ENCODE measurements around the gene CDC42BPA. TPM values are rescaled to one million over a fixed set of nuclear protein-coding genes. Genes with fewer than 3 reads are reported as not detected.

The CDC42BPA gene
- total and polyA plus RNA-seq, 2 of the 8 experiments (the other 6 are each of a cell fraction or from before 2014, with no cell fraction given) = 7.1 to 28.5 TPM

DNA sequence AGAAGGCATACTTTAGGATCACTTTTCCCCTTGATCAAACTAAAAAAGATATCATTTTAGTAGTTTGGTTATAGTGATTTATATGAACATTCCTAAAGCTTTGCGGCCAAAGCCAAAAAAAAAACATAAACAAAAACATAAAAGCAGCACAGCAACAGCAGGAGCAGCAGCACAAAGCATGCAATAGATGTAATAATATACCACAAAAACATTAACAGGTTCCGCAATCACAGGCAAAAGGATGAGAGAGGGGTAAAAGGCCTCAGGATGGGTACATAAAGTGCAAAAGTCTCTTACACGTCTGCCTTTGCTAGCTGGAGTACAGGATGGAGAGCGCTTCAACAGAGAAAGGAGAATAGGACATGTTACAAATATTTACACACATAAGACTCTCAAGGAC, 259.2 kb downstream of the CDC42BPA start:
- TF ChIP-seq RBBP5 (IDR thresholded peaks at IDR 0.05; ENCODE audit: borderline replicate concordance, low read depth, low read length) = no peak
- TF ChIP-seq EZH2 (IDR thresholded peaks at IDR 0.05; ENCODE audit: low read depth, low read length, severe bottlenecking) = no peak
- no peak for TF ChIP-seq TAF1 (IDR thresholded peaks at IDR 0.05; ENCODE audit: low read depth, low read length)
- no peak for TF ChIP-seq BRCA1 (IDR thresholded peaks at IDR 0.05; ENCODE audit: low read depth, low read length)
- TF ChIP-seq, protein P1, sequence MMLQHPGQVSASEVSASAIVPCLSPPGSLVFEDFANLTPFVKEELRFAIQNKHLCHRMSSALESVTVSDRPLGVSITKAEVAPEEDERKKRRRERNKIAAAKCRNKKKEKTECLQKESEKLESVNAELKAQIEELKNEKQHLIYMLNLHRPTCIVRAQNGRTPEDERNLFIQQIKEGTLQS (IDR thresholded peaks at IDR 0.05; ENCODE audit: insufficient read depth, low read depth, low read length) = no peak
- TF ChIP-seq MAFK (IDR thresholded peaks at IDR 0.05; ENCODE audit: low read depth, low read length) = no peak
- Histone ChIP-seq H4K91ac (replicated peaks; ENCODE audit: insufficient read length, low read length) (no peak overlapping the region), H3K23ac (ENCODE audit: insufficient read length) (no peak overlapping the region), H4K5ac (ENCODE audit: insufficient read length, low read depth, low read length) (no peak overlapping the region), H3K4me3 (ENCODE audit: extremely low read depth in 1 of 4, insufficient read depth in 2 of 4, low read depth in 3 of 4, low read length in 4 of 4) (no peak overlapping the region), H4K8ac (ENCODE audit: extremely low read depth, insufficient read depth, low read length) (no peak overlapping the region), H2BK20ac (ENCODE audit: low read length) (no peak overlapping the region), H2AFZ (ENCODE audit: low read length) (no peak overlapping the region), H3K9ac (replicated peaks in 1 of 4; ENCODE audit: extremely low read depth in 1 of 4, low read depth in 3 of 4, low read length in 3 of 4) (no peak overlapping the region), H3K36me3 (ENCODE audit: control insufficient read depth in 2 of 4, insufficient read depth in 4 of 4, low read length in 3 of 4) (no peaks in the 10 kb centered on the region; a peak in 1 of 8 replicates), H3K4me1 (replicated peaks in 1 of 4; ENCODE audit: control insufficient read depth in 3 of 4, insufficient read depth in 4 of 4, low read length in 3 of 4) (no peaks in the 10 kb centered on the region), H3K27me3 (replicated peaks in 1 of 4; ENCODE audit: control insufficient read depth in 3 of 4, extremely low read depth in 1 of 4, insufficient read depth in 3 of 4, low read length in 3 of 4) (no peaks in the 10 kb centered on the region), H3K18ac (ENCODE audit: extremely low read depth, low read length) (no peak overlapping the region), H3K9me3 (ENCODE audit: insufficient read depth in 2 of 2, low read depth in 1 of 2, low read length in 1 of 2) (no peaks in the 10 kb centered on the region), H2BK12ac (ENCODE audit: low read depth, low read length) (no peak overlapping the region), H3K79me1 (ENCODE audit: low read depth, low read length) (no peaks in the 10 kb centered on the region), H2BK15ac (ENCODE audit: low read length) (no peak overlapping the region), H2BK120ac (replicated peaks; ENCODE audit: low read depth, low read length) (no peak overlapping the region), H3K56ac (replicated peaks; ENCODE audit: insufficient read length, low read depth, low read length) (no peak overlapping the region), H2BK5ac (ENCODE audit: low read depth, low read length) (no peak overlapping the region), H3K27ac (ENCODE audit: low read depth, low read length) (no peak overlapping the region), H3K23me2 (ENCODE audit: low read depth, low read length) (no peaks in the 10 kb centered on the region), H3K4me2 (ENCODE audit: insufficient read depth in 1 of 2, low read depth in 2 of 2, low read length in 2 of 2) (no peak overlapping the region), H3K4ac (replicated peaks; ENCODE audit: insufficient read length, low read depth, low read length) (no peak overlapping the region), H4K20me1 (replicated peaks in 1 of 2; ENCODE audit: control insufficient read depth in 1 of 2, insufficient read depth in 2 of 2, low read length in 2 of 2) (no peaks in the 10 kb centered on the region), H3K14ac (ENCODE audit: insufficient read length) (no peak overlapping the region), H3K79me2 (ENCODE audit: control insufficient read depth in 1 of 2, insufficient read depth in 2 of 2, low read length in 2 of 2) (no peaks in the 10 kb centered on the region), H2AK5ac (ENCODE audit: low read depth, low read length) (no peak overlapping the region)
- POLR2A ChIA-PET (ENCODE audit: partially characterized antibody) = no interaction called here
- FAIRE-seq (no peak), DNase-seq (ENCODE audit: low read depth in 1 of 2, low spot score in 2 of 2) (no peak)
- CTCF ChIA-PET (ENCODE audit: partially characterized antibody) = no interaction called here
- WGBS, 2 experiments (ENCODE audit: extremely low coverage in 1 of 2, insufficient coverage in 1 of 2, insufficient read length in 1 of 2, insufficient replicate concordance in 2 of 2, low coverage in 1 of 2, low lambda C conversion rate in 2 of 2, missing lambda C conversion rate in 1 of 2) = 90% methylated on average over 4 of the region's 4 CpGs; no CpG with 5 or more reads in 1 of the 2 experiments

Measured in H1 (cell line).